NCI-H226 (cell line): ENCODE results near the gene MTO1.
"Not testable (repeated sequence)": the region's sequence is repeated elsewhere in the genome, so short reads cannot be mapped to it uniquely, and the experiment has no call there.

Experiments
- DNase-seq: peaks from one replicate; pipeline ENCODE4 v3.0.0-alpha.2; 2015

Gene MTO1

DNA sequence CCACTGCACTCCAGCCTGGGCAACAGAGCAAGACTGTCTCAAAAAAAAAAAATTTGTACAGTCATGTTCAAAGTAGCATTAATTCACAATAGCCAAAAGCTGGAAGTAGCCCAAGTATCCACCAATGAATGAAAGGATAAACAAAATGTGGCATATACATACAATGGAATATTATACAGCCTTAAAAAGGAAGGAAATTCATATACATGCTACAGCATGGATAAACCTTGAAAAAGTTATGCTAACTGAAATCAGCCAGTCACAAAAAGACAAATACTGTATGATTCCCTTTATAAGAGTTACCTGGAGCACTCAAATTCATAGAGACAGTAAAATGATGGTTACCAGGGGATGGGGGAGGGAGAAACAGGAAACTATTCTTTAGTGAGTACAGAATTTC lies 43.6 kb downstream of the MTO1 start:
- no peak for DNase-seq

DNA sequence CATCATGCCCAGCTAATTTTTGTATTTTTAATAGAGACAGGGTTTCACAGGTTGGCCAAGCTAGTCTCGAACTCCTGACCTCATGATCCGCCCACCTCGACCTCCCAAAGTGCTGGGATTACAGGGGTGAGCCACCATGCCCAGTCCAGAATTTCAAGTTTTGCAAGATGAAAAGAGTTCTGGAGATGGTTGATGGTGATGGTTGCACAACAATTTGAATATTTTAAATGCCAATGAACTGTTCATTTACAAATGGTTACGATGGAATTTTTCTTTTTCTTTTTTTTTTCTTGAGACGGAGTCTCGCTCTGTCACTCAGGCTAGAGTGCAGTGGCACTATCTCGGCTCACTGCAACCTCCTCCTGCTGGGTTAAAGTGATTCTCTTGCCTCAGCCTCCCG lies 44.2 kb downstream of the MTO1 start:
- DNase-seq, result not testable (repeated sequence)

- DNase-seq, result no peak
Measured at GRCh38 chr6:73506246-73506645, 44.7 kb downstream of the MTO1 start.

- DNase-seq, result no peak
Measured at GRCh38 chr6:73508776-73509175, 47.2 kb downstream of the MTO1 start.

- DNase-seq, result no peak
Measured at GRCh38 chr6:73509851-73510250, 48.3 kb downstream of the MTO1 start.

DNA sequence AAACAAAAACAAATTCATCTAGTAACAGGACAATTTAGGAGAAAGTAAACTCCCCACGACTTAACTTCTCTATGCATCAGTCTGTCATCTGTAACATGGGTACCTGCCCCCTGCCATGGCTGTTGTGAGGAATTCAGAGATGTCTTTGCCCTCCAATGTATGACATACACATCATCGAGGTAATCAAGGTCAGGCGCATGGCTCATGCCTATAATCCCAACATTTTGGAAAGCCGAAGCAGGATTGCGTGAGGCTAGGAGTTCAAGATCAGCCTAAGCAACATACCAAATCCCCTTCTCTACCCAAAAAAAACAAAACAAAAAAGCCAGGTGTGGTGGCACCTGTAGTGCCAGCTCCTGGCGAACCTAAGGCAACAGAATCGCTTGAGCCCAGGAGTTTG lies 50.3 kb downstream of the MTO1 start:
- DNase-seq, result no peak

DNA sequence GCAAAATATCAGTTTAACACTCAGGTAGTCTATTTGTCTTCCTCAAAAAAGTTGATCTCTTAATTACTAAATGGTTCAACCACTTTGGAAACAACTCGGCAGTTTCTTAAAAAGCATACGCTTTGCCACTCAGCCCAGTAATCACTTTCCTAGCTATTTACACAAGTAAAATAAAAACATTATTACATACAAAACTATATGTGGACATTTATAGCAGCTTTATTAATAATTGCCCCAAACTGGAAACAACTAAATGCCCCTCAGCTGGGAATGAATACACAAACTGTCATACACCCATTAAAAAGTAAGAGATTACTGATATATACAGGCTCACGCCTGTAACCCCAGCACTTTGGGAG lies 51.9 kb downstream of the MTO1 start:
- DNase-seq, result no peak

- no peak for DNase-seq
Measured at GRCh38 chr6:73514746-73515110, 53.2 kb downstream of the MTO1 start.

GRCh38 chr6:73515204-73515655 lies 53.7 kb downstream of the MTO1 start:
- no peak for DNase-seq

DNA sequence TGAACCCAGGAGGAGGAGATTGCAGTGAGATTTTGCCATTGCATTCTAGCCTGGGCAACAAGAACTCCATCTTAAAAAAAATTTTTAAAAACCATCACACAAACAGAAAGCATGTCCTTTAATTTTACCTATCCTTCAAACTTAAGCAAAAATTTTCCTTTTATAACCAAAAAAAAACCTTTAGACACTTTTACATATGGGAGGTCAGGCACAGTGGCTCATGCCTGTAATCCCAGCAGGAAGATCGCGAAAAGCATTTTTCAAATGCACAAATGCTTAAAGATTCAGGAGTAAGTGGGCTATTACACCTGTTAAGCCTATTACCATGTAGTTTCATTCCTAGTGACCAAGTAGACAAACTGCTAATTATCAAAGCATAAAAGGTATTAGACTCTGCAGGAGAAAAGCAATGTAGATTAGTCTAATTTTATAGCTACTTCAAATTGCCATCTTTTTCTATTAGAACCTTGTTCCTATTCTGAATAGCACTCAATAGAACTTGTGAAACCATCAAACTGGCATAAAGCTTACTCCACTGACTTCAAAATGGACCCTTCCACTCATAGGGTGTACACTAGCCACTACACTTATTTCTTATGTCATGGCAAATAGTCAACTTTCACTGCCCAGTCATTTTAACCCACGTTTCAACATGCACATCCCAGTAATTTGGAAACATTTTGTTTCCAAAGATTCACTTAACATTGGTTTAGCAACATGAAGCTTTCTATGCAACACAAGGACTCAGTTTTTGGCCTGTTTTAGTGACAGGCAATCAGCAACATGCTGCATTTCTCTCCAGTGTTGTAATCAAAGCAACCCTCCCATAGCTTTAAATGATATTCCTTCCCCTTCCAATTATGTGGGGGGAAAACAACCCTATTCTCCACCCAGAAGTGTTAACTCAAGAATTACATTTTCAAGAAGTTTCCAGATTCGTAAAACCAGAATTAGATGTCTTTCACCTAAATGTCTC lies 55.3 kb downstream of the MTO1 start:
- no peak for DNase-seq

DNA sequence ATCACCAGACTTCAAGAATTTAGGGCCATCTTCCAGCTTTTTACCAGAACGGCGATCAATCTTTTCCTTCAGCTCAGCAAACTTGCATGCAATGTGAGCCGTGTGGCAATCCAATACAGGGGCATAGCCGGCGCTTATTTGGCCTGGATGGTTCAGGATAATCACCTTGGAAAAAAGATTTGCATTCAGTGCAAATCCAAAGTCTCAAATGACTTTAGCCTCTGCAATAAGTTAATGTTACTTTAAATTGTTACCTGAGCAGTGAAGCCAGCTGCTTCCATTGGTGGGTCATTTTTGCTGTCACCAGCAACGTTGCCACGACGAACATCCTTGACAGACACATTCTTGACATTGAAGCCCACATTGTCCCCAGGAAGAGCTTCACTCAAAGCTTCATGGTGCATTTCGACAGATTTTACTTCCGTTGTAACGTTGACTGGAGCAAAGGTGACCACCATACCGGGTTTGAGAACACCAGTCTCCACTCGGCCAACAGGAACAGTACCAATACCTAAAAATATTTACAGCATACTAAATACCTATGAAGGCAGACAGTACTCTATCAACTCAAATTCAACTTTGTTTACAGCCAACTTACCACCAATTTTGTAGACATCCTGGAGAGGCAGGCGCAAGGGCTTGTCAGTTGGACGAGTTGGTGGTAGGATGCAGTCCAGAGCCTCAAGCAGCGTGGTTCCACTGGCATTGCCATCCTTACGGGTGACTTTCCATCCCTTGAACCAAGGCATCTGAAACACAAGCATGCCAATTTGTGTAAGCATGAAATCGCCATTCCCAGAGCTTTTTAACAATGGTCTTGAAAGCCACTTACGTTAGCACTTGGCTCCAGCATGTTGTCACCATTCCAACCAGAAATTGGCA lies 56.8 kb downstream of the MTO1 start:
- DNase-seq, result not testable (repeated sequence)

DNA sequence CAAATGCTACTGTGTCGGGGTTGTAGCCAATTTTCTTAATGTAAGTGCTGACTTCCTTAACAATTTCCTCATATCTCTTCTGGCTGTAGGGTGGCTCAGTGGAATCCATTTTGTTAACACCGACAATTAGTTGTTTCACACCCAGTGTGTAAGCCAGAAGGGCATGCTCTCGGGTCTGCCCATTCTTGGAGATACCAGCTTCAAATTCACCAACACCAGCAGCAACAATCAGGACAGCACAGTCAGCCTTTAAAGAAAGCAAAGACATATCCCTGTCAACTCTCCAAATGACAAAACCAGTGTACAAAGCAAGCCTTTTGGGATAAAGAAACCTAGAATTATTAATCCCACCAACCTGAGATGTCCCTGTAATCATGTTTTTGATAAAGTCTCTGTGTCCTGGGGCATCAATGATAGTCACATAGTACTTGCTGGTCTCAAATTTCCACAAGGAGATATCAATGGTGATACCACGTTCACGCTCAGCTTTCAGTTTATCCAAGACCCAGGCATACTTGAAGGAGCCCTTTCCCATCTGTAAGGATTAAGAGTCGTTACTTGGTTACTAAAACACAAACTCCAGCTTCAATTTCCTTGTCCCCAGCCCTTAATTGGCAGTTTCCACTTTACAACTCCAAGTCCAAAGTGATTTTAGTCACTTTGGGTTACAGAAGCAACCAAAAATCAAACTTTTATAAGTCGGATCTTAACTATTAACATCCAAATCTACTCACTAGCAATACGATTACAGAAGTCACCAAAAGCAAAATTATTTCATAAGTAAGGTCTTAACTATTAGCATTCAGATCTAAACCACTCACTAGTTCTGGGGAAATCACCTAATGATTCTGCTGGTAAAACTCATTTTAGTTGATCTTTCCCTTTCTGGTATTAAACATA lies 57.7 kb downstream of the MTO1 start:
- not testable (repeated sequence) for DNase-seq

- peak; percentile 75 for DNase-seq
Measured at GRCh38 chr6:73519926-73520687, 58.6 kb downstream of the MTO1 start.

- peak; percentile 99 for DNase-seq
Measured at GRCh38 chr6:73520688-73521350, 59.3 kb downstream of the MTO1 start, which contains the start of gene EEF1A1. Gene EEF1A1, minus strand, starts transcription at chr6:73521032. Its CDS starts 1,006 bp downstream, at chr6:73520026.

DNA sequence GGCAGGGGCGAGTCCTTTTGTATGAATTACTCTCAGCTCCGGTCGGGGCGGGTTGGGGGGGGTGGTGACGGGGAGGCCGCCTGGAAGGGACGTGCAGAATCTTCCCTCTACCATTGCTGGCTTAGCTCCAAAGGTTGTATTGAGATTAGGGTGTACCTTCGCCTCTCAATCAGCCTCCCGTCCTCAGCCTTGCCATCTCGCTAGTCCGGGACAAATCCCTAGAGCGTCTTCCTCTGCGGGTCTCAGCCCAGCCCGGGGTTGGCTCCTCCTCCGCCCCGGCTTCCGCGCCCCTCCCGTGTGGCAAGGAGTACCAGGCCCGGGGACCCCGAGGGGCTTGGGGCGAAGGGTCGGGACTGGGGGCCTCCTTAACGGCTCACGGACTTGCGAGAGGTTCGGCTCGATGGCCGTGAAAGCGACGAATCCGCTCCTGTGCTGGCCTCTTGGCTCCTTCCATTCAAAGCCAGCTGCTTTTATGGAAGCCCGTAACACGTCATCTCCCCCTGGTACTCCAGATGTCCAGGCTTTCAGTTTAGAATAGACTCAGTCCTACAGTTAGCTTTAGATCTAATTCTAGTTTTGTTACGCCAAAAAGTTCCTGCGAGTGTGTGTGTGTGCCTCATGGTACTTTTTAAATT lies 59.9 kb downstream of the MTO1 start:
- DNase-seq, result no peak

DNA sequence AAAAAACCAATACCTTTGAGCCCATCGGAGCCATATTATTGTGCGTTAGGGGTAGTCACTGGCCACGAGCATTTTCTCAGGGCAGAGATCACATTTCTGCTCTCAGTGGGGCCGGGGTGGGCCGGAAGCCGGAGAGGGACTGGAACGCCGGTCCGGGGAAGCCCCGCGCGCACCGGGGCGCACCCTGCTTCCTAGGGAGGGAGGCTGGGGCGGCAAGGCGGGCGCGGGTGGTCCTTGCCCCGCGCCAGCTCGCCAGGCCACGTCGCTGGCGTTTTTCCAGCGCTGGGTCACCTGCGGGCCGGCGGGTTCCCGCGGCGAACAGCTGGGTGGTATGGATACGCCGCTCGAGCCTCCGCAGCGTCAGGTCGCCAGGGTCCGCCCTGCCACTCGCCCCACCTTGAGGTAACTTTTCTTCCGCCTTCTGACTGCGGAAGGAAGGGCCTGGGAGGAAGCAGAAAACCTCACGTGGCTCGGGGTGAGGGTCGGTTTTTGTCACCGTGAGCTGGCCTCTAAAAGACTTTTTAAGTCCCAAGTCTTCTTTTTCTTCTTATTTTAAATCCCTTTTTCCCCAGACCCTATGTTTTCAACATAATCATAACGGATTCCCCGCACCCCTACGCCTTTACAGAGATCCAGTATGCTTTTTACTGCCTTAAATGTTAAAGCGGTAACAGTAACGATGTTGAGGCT lies 62.0 kb downstream of the MTO1 start:
- DNase-seq, result peak; percentile 58

DNA sequence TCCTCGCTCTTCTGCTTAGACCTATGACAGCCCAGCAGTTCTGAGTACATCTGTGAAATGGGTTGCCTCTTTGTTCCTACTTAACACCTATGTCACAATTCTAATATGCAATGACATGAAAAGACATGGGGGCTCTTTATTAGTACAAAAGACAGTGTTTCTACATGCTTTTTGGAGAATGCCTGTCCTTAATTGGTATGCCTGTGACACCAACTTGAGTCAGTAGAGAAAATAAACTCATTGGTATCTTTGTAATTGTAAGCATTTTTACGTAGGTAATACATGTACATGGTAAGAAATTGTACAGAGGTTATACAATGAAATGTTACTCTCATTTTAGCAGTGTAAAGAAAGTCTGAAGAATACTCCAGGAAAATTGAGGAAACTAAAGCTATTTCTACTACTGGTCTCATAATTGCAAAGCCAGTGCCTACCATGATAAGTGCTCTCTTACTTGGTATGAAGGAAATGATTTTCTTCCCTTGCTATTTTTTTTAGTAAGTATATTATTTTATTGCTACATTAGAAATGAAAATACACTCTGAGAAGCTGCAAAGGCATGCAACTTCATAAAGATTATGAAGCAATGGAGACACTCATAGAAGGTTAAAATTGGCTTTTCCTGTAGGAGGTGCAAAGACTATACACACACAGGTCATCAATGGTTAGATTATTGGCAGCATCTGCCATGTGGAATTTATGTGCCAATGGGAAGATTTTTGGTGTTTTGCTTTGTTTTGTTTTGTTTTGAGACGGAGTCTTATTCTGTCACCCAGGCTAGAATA lies 64.2 kb downstream of the MTO1 start:
- no peak for DNase-seq

- no peak for DNase-seq
Measured at GRCh38 chr6:73528897-73529296, 67.4 kb downstream of the MTO1 start.

GRCh38 chr6:73532293-73532692 lies 70.8 kb downstream of the MTO1 start:
- no peak for DNase-seq
